CD4-positive, alpha-beta T cell (primary cell): ENCODE results near the gene EGFR. TPM values are rescaled to one million over a fixed set of nuclear protein-coding genes. Genes with fewer than 3 reads are reported as not detected.

Source experiments
- ATAC-seq: fragments of 200-7000 bp; cut with Tn5 transposase; one replicate; pipeline ENCODE4 v1.10.0; 2022; ENCODE audit warnings: mild to moderate bottlenecking; ENCODE audit not compliant: poor library complexity
- CTCF ChIA-PET: fragments of 350-600 bp; sonication (Branson Sonifier 250); formaldehyde crosslinking; loops from one replicate; lab custom pipeline; 2021; ENCODE audit warnings: antibody characterized with exemption, inconsistent platforms; lab: Charles Lee
- POLR2A ChIA-PET: fragments of 350-600 bp; sonication (Branson Sonifier 250); formaldehyde crosslinking; loops from one replicate; lab custom pipeline; 2021; ENCODE audit warnings: antibody characterized with exemption, inconsistent platforms; lab: Charles Lee
- DNase-seq, 14 experiments: peaks; one replicate each; pipeline ENCODE4 v3.0.0-alpha.2; 2013 to 2020; ENCODE audit warnings: mixed read lengths in 2 of 14
- H3K27ac ChIP-seq, 2 donors: one replicate each; pipeline versions ENCODE4 v1.5.1 to v1.7.0; 2013; ENCODE audit warnings: low read length in 2 of 2, low read depth in 1 of 2, mild to moderate bottlenecking in 1 of 2
- H3K27me3 ChIP-seq, 2 experiments: 1 replicate in 1 of 2; 2 replicates in 1 of 2; pipeline versions ENCODE4 v1.6.1 to v1.7.0; 2013; ENCODE audit warnings: low read length in 2 of 2, control low read depth in 1 of 2, mild to moderate bottlenecking in 1 of 2, moderate library complexity in 1 of 2; ENCODE audit not compliant: insufficient read depth in 2 of 2, control insufficient read depth in 1 of 2
- H3K36me3 ChIP-seq: one replicate; pipeline ENCODE4 v1.6.1; 2013; ENCODE audit warnings: low read length, control low read depth; ENCODE audit not compliant: insufficient read depth
- H3K4me1 ChIP-seq: one replicate; pipeline ENCODE4 v1.6.1; 2013; ENCODE audit warnings: low read length, control low read depth; ENCODE audit not compliant: insufficient read depth
- H3K4me3 ChIP-seq: one replicate; pipeline ENCODE4 v1.5.1; 2013; ENCODE audit warnings: mild to moderate bottlenecking, low read length, moderate library complexity
- H3K9me3 ChIP-seq, 2 experiments: 1 replicate in 1 of 2; 2 replicates in 1 of 2; pipeline versions ENCODE4 v1.6.1 to v1.7.0; 2013; ENCODE audit warnings: low read length in 2 of 2, mild to moderate bottlenecking in 2 of 2, control low read depth in 1 of 2, moderate library complexity in 1 of 2; ENCODE audit not compliant: control insufficient read depth in 1 of 2, insufficient read depth in 1 of 2
- H3K27ac Mint-ChIP-seq: one replicate; pipeline ENCODE4 v1.8.0; 2020; ENCODE audit warnings: mixed read lengths
- H3K27me3 Mint-ChIP-seq: one replicate; pipeline ENCODE4 v1.8.0; 2021; ENCODE audit warnings: mixed read lengths
- H3K36me3 Mint-ChIP-seq: one replicate; pipeline ENCODE4 v1.8.0; 2021; ENCODE audit warnings: low read depth, mixed read lengths
- H3K4me1 Mint-ChIP-seq: one replicate; pipeline ENCODE4 v1.8.0; 2021; ENCODE audit warnings: low read depth, mixed read lengths
- H3K4me3 Mint-ChIP-seq: one replicate; pipeline ENCODE4 v1.8.0; 2020; ENCODE audit warnings: mild to moderate bottlenecking, mixed read lengths
- H3K9me3 Mint-ChIP-seq: one replicate; pipeline ENCODE4 v1.8.0; 2020; ENCODE audit warnings: mixed read lengths
- intact Hi-C, 2 experiments: fragments of 100-400 bp; cut with DNase I in 1 of 2; cut with micrococcal nuclease in 1 of 2; formaldehyde crosslinking; loops; one replicate each; pipeline versions ENCODE4 v1.15.1 to v1.9.0; 2023 to 2025; cut with DNase I, micrococcal nuclease
- total RNA-seq, 174 experiments: library from RNA in 2 of 174; stranded (reverse) in 2 of 174; gene quantifications; one replicate each; pipeline ENCODE4 v1.2.3 and lab custom pipeline; 2021 to 2026
- TF ChIP-seq, protein P1 (sequence below): fragments of 200-600 bp; IDR thresholded peaks from one replicate; pipeline ENCODE4 v1.8.0; 2022; ENCODE audit warnings: antibody characterized with exemption, mild to moderate bottlenecking

The EGFR gene
- total RNA-seq, 2 experiments from 2014 or later: not detected

DNA sequence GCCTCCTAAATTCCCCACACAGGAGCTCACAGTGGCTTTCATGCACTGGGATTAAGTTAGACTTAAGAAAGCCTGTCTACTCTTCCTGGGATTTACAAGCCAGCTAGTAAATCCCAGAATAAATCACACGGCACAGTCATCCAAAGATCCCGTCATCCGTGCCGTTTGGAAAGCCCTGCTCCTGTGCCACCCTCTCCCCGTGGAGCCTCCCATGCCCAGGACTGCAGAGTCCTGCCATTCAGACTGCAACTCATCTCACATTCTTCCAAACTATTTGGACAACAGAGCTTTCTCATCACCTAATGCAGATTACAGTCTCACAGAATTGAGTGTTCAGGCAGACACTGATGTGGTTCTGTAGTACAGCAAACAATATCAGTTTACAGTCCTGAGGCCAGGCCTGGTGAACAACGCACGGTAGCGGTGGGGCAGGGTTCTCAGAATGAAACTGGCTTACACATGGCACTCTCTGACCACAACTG is 166.5 kb downstream of the EGFR start:
- TF ChIP-seq, protein P1, sequence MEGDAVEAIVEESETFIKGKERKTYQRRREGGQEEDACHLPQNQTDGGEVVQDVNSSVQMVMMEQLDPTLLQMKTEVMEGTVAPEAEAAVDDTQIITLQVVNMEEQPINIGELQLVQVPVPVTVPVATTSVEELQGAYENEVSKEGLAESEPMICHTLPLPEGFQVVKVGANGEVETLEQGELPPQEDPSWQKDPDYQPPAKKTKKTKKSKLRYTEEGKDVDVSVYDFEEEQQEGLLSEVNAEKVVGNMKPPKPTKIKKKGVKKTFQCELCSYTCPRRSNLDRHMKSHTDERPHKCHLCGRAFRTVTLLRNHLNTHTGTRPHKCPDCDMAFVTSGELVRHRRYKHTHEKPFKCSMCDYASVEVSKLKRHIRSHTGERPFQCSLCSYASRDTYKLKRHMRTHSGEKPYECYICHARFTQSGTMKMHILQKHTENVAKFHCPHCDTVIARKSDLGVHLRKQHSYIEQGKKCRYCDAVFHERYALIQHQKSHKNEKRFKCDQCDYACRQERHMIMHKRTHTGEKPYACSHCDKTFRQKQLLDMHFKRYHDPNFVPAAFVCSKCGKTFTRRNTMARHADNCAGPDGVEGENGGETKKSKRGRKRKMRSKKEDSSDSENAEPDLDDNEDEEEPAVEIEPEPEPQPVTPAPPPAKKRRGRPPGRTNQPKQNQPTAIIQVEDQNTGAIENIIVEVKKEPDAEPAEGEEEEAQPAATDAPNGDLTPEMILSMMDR: no peak
- Histone ChIP-seq H3K36me3 (no peaks in the 10 kb centered on the region), H3K9me3 (peaks cover 0 to 7% of the 10 kb centered on the region in 2 experiments), H3K4me3 (no peak overlapping the region), H3K4me1 (no peaks in the 10 kb centered on the region), H3K27me3 (peaks cover 0 to 8% of the 10 kb centered on the region in 2 experiments), H3K27ac (no peak overlapping the region)
- ATAC-seq (no peak), DNase-seq (no peak)
- H3K4me1 Mint-ChIP-seq: no peaks in the 10 kb centered on the region
- intact Hi-C loops: no loop called here
- no peaks in the 10 kb centered on the region for H3K36me3 Mint-ChIP-seq
- ChIA-PET CTCF (no interaction called here), POLR2A (no interaction called here)
- H3K9me3 Mint-ChIP-seq: no peaks in the 10 kb centered on the region
- H3K27ac Mint-ChIP-seq: no peak overlapping the region
- H3K27me3 Mint-ChIP-seq: peaks cover 26% of the 10 kb centered on the region
- H3K4me3 Mint-ChIP-seq: no peak overlapping the region

DNA sequence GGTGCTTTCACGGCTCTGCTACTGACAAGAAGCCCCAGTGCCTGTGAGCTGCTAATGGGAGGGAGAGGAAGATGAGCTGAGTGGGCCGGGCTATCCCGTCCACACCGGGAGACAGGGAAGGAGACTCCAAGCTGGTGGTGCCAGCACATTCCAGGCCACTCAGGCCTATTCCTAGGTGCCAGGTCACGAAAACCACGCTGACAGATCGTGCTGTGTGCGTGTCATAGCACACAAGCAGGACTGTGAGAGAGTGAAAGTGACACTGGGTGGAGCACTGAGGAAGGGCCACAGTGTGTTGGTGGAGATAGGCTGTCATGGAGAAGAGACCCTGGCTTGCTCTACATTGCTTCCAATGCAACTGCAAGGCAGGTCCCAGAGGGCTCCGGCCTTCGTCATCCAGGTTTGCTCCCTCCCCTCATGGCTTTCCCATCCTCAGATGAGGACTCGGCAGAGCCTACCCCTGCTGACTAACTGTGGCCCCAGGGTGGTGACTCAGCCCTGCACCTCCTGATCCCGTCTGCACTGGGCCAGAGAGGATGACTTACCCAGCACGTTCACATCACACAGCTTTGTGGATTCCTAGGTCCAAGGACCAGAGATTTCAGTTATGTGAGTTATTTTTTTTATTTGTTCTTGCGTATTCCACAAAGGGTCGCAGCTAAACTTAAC is 167.3 kb downstream of the EGFR start:
- POLR2A ChIA-PET: no interaction called here
- peaks cover 33% of the 10 kb centered on the region for H3K27me3 Mint-ChIP-seq
- peaks cover 0 to 7% of the 10 kb centered on the region in 2 experiments for H3K9me3 ChIP-seq
- intact Hi-C loops: no loop called here
- TF ChIP-seq, protein P1: no peak
- no peak overlapping the region for H3K27ac ChIP-seq
- peaks cover 0 to 8% of the 10 kb centered on the region in 2 experiments for H3K27me3 ChIP-seq
- no peaks in the 10 kb centered on the region for H3K36me3 Mint-ChIP-seq
- DNase-seq: no peak
- H3K4me3 ChIP-seq: no peak overlapping the region
- CTCF ChIA-PET: no interaction called here
- H3K4me3 Mint-ChIP-seq: no peak overlapping the region
- no peaks in the 10 kb centered on the region for H3K4me1 ChIP-seq
- no peak overlapping the region for H3K27ac Mint-ChIP-seq
- no peaks in the 10 kb centered on the region for H3K36me3 ChIP-seq
- H3K4me1 Mint-ChIP-seq: no peaks in the 10 kb centered on the region
- ATAC-seq: no peak
- H3K9me3 Mint-ChIP-seq: no peaks in the 10 kb centered on the region

DNA sequence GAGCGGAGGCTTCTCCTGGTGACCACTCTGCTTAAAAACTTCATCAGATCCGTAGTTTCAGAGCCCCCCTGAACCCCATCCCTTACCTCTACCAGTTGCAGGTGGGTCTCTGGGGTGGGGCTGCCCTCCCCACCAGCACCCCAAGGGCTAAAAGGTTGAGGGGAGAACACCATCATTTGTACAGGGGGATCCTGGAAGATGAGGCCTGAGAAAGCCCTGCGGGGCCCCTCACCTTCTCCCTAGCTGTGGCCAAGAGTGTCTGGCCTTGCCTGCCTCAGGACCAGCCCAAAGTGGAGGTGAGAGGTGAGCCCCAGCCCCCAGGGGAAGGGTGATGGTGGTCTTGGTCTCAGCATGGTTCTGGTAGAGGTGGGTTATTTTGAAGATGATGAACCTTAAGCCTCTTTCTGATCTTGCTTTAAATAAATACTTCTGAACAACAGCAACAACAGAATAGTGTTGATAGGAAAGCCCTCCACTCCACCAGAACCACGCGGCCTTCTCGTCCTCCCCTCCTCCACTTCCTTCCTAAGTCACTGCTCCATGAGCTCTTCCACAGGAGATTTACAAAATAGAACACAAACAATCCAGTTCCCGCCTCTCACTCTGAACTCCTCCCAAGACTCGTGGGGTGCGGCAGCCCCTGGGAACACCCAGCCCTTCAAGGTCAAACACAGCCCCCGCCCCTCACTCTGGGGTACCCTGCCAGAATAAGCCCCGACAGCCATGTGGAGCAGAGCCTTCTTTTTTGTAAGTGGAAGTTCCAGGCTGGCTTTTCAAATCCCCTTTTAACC is 169.1 kb downstream of the EGFR start:
- Mint-ChIP-seq H3K36me3 (no peaks in the 10 kb centered on the region), H3K27me3 (peaks cover 33% of the 10 kb centered on the region), H3K27ac (no peak overlapping the region), H3K4me3 (no peak overlapping the region), H3K9me3 (no peaks in the 10 kb centered on the region), H3K4me1 (no peaks in the 10 kb centered on the region)
- ATAC-seq: no peak
- no peak overlapping the region for H3K27ac ChIP-seq
- TF ChIP-seq, protein P1: no peak
- H3K9me3 ChIP-seq: peaks cover 0 to 7% of the 10 kb centered on the region in 2 experiments
- H3K4me3 ChIP-seq: no peak overlapping the region
- DNase-seq: no peak
- peaks cover 0 to 8% of the 10 kb centered on the region in 2 experiments for H3K27me3 ChIP-seq
- H3K36me3 ChIP-seq: no peaks in the 10 kb centered on the region
- intact Hi-C loops: no loop called here
- H3K4me1 ChIP-seq: no peaks in the 10 kb centered on the region
- ChIA-PET CTCF (no interaction called here), POLR2A (no interaction called here)
